ENCODE measurements around the gene DNAJB7.

- TF ChIP-seq, protein P1, sequence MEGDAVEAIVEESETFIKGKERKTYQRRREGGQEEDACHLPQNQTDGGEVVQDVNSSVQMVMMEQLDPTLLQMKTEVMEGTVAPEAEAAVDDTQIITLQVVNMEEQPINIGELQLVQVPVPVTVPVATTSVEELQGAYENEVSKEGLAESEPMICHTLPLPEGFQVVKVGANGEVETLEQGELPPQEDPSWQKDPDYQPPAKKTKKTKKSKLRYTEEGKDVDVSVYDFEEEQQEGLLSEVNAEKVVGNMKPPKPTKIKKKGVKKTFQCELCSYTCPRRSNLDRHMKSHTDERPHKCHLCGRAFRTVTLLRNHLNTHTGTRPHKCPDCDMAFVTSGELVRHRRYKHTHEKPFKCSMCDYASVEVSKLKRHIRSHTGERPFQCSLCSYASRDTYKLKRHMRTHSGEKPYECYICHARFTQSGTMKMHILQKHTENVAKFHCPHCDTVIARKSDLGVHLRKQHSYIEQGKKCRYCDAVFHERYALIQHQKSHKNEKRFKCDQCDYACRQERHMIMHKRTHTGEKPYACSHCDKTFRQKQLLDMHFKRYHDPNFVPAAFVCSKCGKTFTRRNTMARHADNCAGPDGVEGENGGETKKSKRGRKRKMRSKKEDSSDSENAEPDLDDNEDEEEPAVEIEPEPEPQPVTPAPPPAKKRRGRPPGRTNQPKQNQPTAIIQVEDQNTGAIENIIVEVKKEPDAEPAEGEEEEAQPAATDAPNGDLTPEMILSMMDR (conservative IDR thresholded peaks at IDR 0.05; ENCODE audit: low read length), result no peak
- TF ChIP-seq EZH2phosphoT487 (IDR thresholded peaks at IDR 0.05; ENCODE audit: borderline replicate concordance), result no peak
Measured at GRCh38 chr22:40817737-40818136, 44.2 kb downstream of the DNAJB7 start.

All from Loucy (cell line).